Kidney (tissue), 14 donors: ENCODE data around the gene CTAG1A. TPM values are rescaled to one million over a fixed set of nuclear protein-coding genes. Genes with fewer than 3 reads are reported as not detected.

Experiments
- DNase-seq, 5 donors: peaks; one replicate each; pipeline ENCODE4 v3.0.0-alpha.2; 2013 to 2020
- FAIRE-seq: peaks from 2 replicates; lab custom pipeline; 2012; peaks lifted over from hg19 to GRCh38; lab: Jason Lieb, UNC
- H3K27ac ChIP-seq, 2 donors: one replicate each; pipeline ENCODE4 v1.7.0; 2013; ENCODE audit warnings: low read depth in 2 of 2, low read length in 2 of 2, inconsistent platforms in 1 of 2
- H3K27me3 ChIP-seq: one replicate; pipeline ENCODE4 v1.7.1; 2013; ENCODE audit warnings: low read length, inconsistent platforms; ENCODE audit not compliant: control insufficient read depth, insufficient read depth
- H3K36me3 ChIP-seq, 3 donors: one replicate each; pipeline versions ENCODE4 v1.7.0 to v1.7.1; 2013; ENCODE audit warnings: low read length in 3 of 3, control low read depth in 1 of 3, inconsistent platforms in 1 of 3; ENCODE audit not compliant: insufficient read depth in 3 of 3, control insufficient read depth in 2 of 3
- H3K4me1 ChIP-seq, 3 donors: one replicate each; pipeline versions ENCODE4 v1.7.0 to v1.7.1; 2013; ENCODE audit warnings: low read length in 3 of 3, inconsistent platforms in 1 of 3, low read depth in 1 of 3; ENCODE audit not compliant: control insufficient read depth in 2 of 3, insufficient read depth in 2 of 3
- H3K4me3 ChIP-seq, 3 donors: one replicate each; pipeline versions ENCODE4 v1.7.0 to v1.8.1; 2013; ENCODE audit warnings: low read length in 3 of 3, control low read depth in 1 of 3, inconsistent platforms in 1 of 3
- H3K9ac ChIP-seq, 3 donors: one replicate each; pipeline versions ENCODE4 v1.7.0 to v1.7.1; 2013; ENCODE audit warnings: low read length in 3 of 3, control low read depth in 1 of 3, inconsistent platforms in 1 of 3
- H3K9me3 ChIP-seq, 3 donors: one replicate each; pipeline versions ENCODE4 v1.7.0 to v1.7.1; 2013; ENCODE audit warnings: low read length in 3 of 3, control low read depth in 1 of 3, inconsistent platforms in 1 of 3; ENCODE audit not compliant: control insufficient read depth in 2 of 3, insufficient read depth in 1 of 3
- CTCF ChIP-seq: IDR thresholded peaks from 3 replicates; pipeline ENCODE4 v1.5.1; 2012; ENCODE audit warnings: mild to moderate bottlenecking, moderate library complexity, borderline replicate concordance; ENCODE audit not compliant: insufficient read depth; ENCODE audit errors: extremely low read depth
- intact Hi-C: fragments of 100-400 bp; cut with DNase I; formaldehyde crosslinking; loops from one replicate; pipeline ENCODE4 v1.11.1; 2022
- polyA plus RNA-seq: library from polyadenylated mRNA; stranded (reverse); fragments of 350-450 nt; fragmentation: Illumina TruSeq; extraction: RNeasy Lipid Tissue Mini Kit (QIAGEN cat#74804); gene quantifications from one replicate; pipeline ENCODE4 v1.2.3, GENCODE V29; 2014; ENCODE audit warnings: low read depth, low replicate concordance; ENCODE audit not compliant: insufficient read depth
- total RNA-seq: library from RNA; stranded (reverse); fragmentation: NEBNext Ultra II Directional; extraction: Animal tissue kit (Norgen Biotek cat#: 25700); gene quantifications from one replicate; pipeline ENCODE4 v1.2.1, GENCODE V29; 2021
- donor health status: control.
- donor health status: control.
- donor health status: control.
- donor health status: control.
- donor health status: control.
- donor health status: DM: yes; HTN: yes; CAD: no.
- donor health status: Normal renal cell carcinoma (clear cell type).

CTAG1A gene
- total and polyA plus RNA-seq, 2 donors from 2014 or later: not detected

GRCh38 chrX:154602766-154603437 lies 18.0 kb downstream of the CTAG1A start:
- H3K9me3 ChIP-seq: no peaks in the 10 kb centered on the region
- intact Hi-C loops: no loop called here
- no peak overlapping the region for H3K27ac ChIP-seq
- no peaks in the 10 kb centered on the region for H3K36me3 ChIP-seq
- no peak for TF ChIP-seq CTCF
- H3K9ac ChIP-seq: no peak overlapping the region
- DNase-seq (no peak), FAIRE-seq (no peak)
- H3K4me3 ChIP-seq: no peak overlapping the region
- H3K4me1 ChIP-seq: no peaks in the 10 kb centered on the region
- no peaks in the 10 kb centered on the region for H3K27me3 ChIP-seq

- Histone ChIP-seq H3K36me3 (no peaks in the 10 kb centered on the region), H3K27me3 (no peaks in the 10 kb centered on the region), H3K4me1 (no peaks in the 10 kb centered on the region), H3K9me3 (no peaks in the 10 kb centered on the region), H3K4me3 (no peak overlapping the region), H3K9ac (no peak overlapping the region), H3K27ac (no peak overlapping the region)
- TF ChIP-seq CTCF: no peak
- FAIRE-seq: no peak
- intact Hi-C loops: no loop called here
- DNase-seq: no peak
Observed at GRCh38 chrX:154603438-154604430, 18.8 kb downstream of the CTAG1A start.

GRCh38 chrX:154605566-154605965 lies 20.6 kb downstream of the CTAG1A start:
- no peak for TF ChIP-seq CTCF
- no peak for FAIRE-seq
- no peak overlapping the region for H3K4me3 ChIP-seq
- no peak overlapping the region for H3K9ac ChIP-seq
- DNase-seq: no peak
- H3K4me1 ChIP-seq: no peaks in the 10 kb centered on the region
- no peaks in the 10 kb centered on the region for H3K36me3 ChIP-seq
- no peaks in the 10 kb centered on the region for H3K9me3 ChIP-seq
- intact Hi-C loops: no loop called here
- H3K27ac ChIP-seq: no peak overlapping the region
- no peaks in the 10 kb centered on the region for H3K27me3 ChIP-seq
